Activated naive CD8-positive, alpha-beta T cell treated with anti-CD3 and anti-CD28 coated beads, Interleukin-2, amount 50 U/mL, for 24 hours (primary cell): ENCODE data around the gene SFXN3.
A peak's percentile ranks its signal among the peaks of the same experiment; 100 is the strongest.

ENCODE experiments used
- ATAC-seq: fragments of 150-1000 bp; cut with Tn5 transposase; one replicate; pipeline ENCODE4 v1.10.0; 2021
- DNase-seq: peaks from one replicate; pipeline ENCODE4 v3.0.0; 2021
- H3K27ac Mint-ChIP-seq: one replicate; pipeline ENCODE4 v1.8.0; 2021; ENCODE audit warnings: mild to moderate bottlenecking, mixed read lengths
- H3K27me3 Mint-ChIP-seq: one replicate; pipeline ENCODE4 v1.8.0; 2021; ENCODE audit warnings: mixed read lengths
- H3K36me3 Mint-ChIP-seq: one replicate; pipeline ENCODE4 v1.8.0; 2021; ENCODE audit warnings: low read depth, mixed read lengths
- H3K4me1 Mint-ChIP-seq: one replicate; pipeline ENCODE4 v1.8.0; 2021; ENCODE audit warnings: mixed read lengths
- H3K4me3 Mint-ChIP-seq: one replicate; pipeline ENCODE4 v1.8.0; 2021; ENCODE audit warnings: mild to moderate bottlenecking, moderate library complexity, mixed read lengths
- H3K9me3 Mint-ChIP-seq: one replicate; pipeline ENCODE4 v1.8.0; 2021; ENCODE audit warnings: mixed read lengths

SFXN3 gene

DNA sequence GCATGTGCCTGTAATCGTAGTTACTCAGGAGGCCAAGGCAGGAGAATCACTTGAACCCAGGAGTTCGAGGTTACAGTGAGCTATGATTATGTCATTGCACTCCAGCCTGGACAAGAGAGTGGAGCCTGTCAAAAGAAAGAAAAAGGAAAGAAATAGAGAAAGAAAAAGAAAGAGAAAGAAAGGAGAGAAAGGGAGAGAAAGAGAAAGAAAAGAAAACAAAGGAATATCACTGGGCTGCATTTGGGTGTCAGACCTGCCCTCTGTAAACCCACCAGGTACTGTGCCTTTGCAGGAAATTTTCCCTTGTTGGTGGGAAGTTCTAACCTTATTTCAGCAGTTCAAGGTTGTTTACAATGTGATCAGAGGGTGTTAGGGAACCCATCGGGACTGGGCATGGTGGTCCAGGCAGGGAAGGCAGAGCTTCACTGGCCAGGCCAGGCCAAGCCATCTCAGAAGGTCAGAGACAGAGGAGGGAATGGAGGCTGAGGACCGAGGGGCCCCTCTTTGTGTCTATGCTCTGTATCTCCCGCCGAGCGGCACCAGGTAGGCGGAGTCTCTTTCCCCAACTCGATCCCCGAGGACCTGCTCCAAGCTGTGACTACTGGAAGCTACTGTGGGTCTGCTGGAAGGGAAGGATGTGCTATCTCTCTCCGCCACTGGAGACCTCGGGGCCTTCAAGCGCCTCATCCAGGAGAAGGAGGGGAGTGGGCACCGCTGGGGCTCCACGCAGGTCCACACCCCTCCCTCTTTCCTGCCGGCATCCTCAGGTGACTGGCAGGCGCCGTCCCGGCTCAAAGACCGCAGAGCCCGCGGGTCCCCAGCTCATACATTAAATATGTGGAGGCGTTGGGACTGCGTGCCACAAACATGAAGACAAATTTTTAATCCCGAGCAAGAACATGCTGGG lies 15.6 kb downstream of the SFXN3 start:
- ATAC-seq (no peak), DNase-seq (no peak)
- Mint-ChIP-seq H3K27me3 (peaks cover 50% of the 10 kb centered on the region), H3K9me3 (no peaks in the 10 kb centered on the region), H3K36me3 (no peaks in the 10 kb centered on the region), H3K4me3 (no peak overlapping the region), H3K27ac (no peak overlapping the region), H3K4me1 (peaks cover 29% of the 10 kb centered on the region)

GRCh38 chr10:101047268-101047667 lies 16.2 kb downstream of the SFXN3 start:
- DNase-seq = no peak
- Mint-ChIP-seq H3K27me3 (peaks cover 50% of the 10 kb centered on the region), H3K4me3 (no peak overlapping the region), H3K4me1 (peaks cover 22% of the 10 kb centered on the region), H3K27ac (no peak overlapping the region), H3K36me3 (no peaks in the 10 kb centered on the region), H3K9me3 (no peaks in the 10 kb centered on the region)
- ATAC-seq = no peak

GRCh38 chr10:101047961-101048892 lies 17.2 kb downstream of the SFXN3 start:
- H3K4me3 Mint-ChIP-seq = no peak overlapping the region
- DNase-seq = no peak
- no peaks in the 10 kb centered on the region for H3K36me3 Mint-ChIP-seq
- H3K4me1 Mint-ChIP-seq = peaks cover 13% of the 10 kb centered on the region
- H3K27me3 Mint-ChIP-seq = peaks cover 50% of the 10 kb centered on the region
- H3K9me3 Mint-ChIP-seq = no peaks in the 10 kb centered on the region
- H3K27ac Mint-ChIP-seq = no peak overlapping the region
- ATAC-seq = no peak

DNA sequence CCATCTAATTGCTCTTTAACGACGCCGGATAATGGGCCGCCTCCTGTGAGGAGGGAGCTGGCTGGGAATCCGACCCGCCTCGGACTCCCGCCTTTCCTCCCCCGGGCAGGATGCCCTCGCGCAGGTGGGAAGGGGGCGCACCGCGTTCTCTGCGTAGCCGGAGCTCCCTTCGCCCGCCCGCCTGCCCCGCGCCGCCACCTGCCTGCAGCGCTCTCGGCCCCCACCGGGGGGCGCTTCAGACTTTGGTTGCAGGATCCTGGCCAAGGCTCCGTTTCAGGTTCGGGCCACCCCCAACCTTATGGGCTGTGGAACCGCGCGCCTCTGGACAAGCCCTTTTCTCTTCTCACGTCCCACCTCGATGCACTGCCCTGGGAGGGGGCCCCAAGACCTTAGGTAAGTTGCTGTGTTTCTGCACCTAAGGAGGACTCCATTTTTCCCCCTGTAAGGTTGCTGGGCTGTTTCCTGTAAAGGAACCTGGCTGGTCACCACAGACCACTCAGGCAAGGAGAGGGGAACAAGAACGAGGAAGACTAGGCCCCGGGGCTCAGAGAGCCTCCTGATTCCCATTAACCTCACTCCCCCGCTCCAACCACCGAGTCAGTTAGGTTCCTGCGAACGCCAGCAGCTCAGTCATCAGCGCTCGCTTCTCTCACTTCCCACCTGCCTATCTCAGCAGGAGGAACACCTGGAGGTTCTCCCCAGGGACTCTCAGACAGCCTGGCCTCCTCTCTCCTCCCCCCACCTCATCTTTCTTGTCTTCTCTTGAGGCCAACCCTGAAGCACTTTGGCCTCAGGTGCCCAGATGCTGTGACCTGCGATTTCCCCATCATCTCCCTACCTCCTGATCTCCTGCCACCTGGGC lies 19.4 kb downstream of the SFXN3 start:
- Mint-ChIP-seq H3K4me3 (no peak overlapping the region), H3K9me3 (no peaks in the 10 kb centered on the region), H3K27ac (no peak overlapping the region), H3K27me3 (peaks cover 49% of the 10 kb centered on the region), H3K4me1 (peaks cover 9% of the 10 kb centered on the region), H3K36me3 (no peaks in the 10 kb centered on the region)
- ATAC-seq = peak; percentile 70
- peak; percentile 87 for DNase-seq

- DNase-seq (no peak), ATAC-seq (no peak)
- H3K36me3 Mint-ChIP-seq = no peaks in the 10 kb centered on the region
- H3K27me3 Mint-ChIP-seq = peaks cover 37% of the 10 kb centered on the region
- no peak overlapping the region for H3K4me3 Mint-ChIP-seq
- H3K27ac Mint-ChIP-seq = no peak overlapping the region
- H3K9me3 Mint-ChIP-seq = no peaks in the 10 kb centered on the region
- H3K4me1 Mint-ChIP-seq = peaks cover 9% of the 10 kb centered on the region
These were observed 21.3 kb downstream of the SFXN3 start for GRCh38 chr10:101052285-101052684.

DNA sequence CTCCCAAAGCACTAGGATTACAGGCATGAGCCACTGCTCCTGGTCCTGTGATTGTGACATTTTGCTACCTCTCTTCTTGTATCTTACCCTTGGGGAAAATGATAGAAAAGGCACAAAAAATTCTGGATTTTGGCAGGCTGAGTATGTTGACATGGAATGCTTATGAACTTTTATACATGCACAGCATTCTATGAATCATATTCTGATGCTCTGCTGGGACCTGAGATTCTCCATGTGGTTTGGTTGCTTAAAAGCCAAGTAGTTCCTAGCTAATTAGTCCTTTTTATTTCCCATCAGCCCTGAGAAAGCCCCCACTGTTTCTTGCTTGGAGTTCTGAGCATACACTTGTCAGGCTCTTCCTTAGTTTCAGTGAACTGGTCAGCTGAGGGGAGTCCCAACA lies 22.5 kb downstream of the SFXN3 start:
- H3K36me3 Mint-ChIP-seq = no peaks in the 10 kb centered on the region
- peaks cover 8% of the 10 kb centered on the region for H3K4me1 Mint-ChIP-seq
- DNase-seq (no peak), ATAC-seq (no peak)
- no peak overlapping the region for H3K27ac Mint-ChIP-seq
- H3K9me3 Mint-ChIP-seq = no peaks in the 10 kb centered on the region
- H3K4me3 Mint-ChIP-seq = no peak overlapping the region
- peaks cover 25% of the 10 kb centered on the region for H3K27me3 Mint-ChIP-seq

DNA sequence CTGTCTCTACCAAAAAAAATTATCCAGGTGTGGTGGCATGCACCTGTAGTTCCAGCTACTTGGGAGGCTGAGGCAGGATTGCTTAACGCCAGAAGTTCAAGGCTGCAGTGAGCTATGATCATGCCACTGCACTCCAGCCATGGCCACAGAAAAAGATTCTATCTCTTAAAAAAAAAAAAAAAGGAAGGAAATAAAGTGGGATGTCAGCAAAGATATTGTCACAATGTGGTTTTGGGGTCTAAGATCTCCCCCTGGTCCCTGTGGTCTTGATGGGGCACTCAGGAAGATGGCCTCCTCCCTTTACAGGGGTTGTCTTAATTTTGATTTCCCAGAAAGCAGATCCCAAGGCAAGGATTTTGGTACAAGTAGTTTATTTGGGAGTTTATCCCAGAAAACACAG lies 23.3 kb downstream of the SFXN3 start:
- Mint-ChIP-seq H3K36me3 (no peaks in the 10 kb centered on the region), H3K9me3 (no peaks in the 10 kb centered on the region), H3K4me1 (peaks cover 11% of the 10 kb centered on the region), H3K27ac (no peak overlapping the region), H3K4me3 (no peak overlapping the region), H3K27me3 (peaks cover 17% of the 10 kb centered on the region)
- DNase-seq = no peak
- ATAC-seq = no peak

DNA sequence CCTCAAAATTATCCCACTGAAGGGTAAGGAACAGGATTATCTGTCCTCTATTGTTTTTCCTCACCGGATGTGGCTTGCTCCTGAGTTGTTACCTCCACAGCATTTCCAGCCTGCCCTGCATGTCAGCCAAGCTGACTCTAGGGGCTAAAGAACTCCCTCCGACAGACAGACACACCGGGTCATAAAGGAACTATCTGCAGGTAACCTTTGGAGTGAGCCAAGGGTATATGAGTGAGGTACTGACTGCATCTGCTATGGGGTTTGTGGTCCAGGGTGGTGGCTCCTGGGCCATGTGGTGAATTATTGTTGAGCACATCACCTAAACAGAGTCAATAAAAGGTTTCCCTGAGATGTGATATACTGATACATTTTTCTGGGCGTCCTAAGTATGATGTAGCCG lies 23.8 kb downstream of the SFXN3 start:
- Mint-ChIP-seq H3K4me1 (peaks cover 13% of the 10 kb centered on the region), H3K4me3 (no peak overlapping the region), H3K27me3 (peaks cover 11% of the 10 kb centered on the region), H3K9me3 (no peaks in the 10 kb centered on the region), H3K27ac (no peak overlapping the region), H3K36me3 (no peaks in the 10 kb centered on the region)
- DNase-seq (no peak), ATAC-seq (no peak)

DNA sequence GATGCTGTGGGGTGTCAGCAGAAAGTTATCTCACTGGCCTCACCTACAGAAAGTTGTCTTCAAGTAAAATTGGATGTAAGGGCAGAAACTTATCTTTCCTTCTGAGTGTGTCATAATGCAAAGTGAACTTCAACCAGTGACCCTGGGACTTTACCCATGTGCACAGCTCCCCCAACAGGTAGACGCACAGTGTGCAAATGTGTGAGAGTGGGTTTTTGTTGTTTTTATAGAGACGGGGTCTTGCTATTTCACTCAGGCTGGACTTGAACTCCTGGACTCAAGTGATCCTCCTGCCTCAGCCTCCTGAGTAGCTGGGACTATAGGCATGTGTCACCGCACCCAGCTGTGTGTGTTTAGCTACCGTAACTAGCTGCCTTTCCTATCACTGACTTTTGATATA lies 24.4 kb downstream of the SFXN3 start:
- H3K9me3 Mint-ChIP-seq = no peaks in the 10 kb centered on the region
- H3K27ac Mint-ChIP-seq = no peak overlapping the region
- no peak for ATAC-seq
- H3K4me3 Mint-ChIP-seq = no peak overlapping the region
- no peaks in the 10 kb centered on the region for H3K36me3 Mint-ChIP-seq
- H3K4me1 Mint-ChIP-seq = peaks cover 15% of the 10 kb centered on the region
- no peak for DNase-seq
- H3K27me3 Mint-ChIP-seq = peaks cover 9% of the 10 kb centered on the region

- no peaks in the 10 kb centered on the region for H3K27me3 Mint-ChIP-seq
- no peak for ATAC-seq
These were observed 25.5 kb downstream of the SFXN3 start for GRCh38 chr10:101056365-101057151.

DNA sequence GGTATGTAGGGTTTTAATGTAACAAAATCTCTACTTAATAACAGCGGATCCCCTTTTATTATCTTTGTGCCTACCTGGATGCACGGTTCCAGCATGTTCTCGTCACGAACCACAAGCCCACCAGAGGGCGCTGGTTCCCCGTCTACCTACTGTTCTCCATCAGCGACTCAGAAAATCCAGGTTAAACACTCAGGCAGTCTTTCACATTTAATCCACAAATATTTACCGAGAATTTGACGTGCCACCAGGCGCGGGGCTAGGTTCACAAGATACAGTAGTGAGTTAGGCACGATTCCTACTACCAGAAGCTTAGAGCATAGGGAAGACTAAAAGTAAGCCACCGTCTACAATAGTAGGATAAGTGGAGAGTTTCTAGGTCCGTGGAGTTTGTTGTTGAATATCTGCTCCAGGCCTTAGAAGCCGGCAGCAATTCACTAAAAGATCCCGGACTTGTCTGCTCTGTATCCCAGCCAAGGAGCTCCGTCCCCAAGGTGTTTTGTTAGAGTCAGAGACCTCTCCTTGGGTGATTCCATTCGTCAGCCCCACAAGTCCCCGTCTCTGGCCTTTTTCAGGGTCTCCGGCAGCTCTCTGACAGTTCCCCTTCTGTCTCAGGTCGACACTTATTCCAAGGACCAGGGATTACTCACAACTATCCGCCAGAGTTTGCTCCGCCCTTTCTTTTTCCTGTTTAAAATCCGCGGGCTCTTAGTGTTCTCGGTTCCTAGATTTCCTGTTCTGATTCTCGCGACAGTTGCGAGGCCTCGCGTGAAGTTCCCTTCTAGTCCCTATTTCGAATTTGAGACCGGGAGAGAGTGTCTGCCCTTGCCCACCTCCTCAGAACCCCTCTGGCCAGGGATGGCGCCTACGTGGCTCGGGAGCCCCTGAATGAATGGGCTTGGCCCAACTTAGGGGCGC lies 29.3 kb downstream of the SFXN3 start:
- peak overlapping the region; percentile 84 for H3K4me3 Mint-ChIP-seq
- peaks cover 29% of the 10 kb centered on the region for H3K4me1 Mint-ChIP-seq
- ATAC-seq = peak; percentile 74
- H3K27me3 Mint-ChIP-seq = peaks cover 22% of the 10 kb centered on the region
- no peaks in the 10 kb centered on the region for H3K36me3 Mint-ChIP-seq
- no peaks in the 10 kb centered on the region for H3K9me3 Mint-ChIP-seq
- peak overlapping the region; percentile 98 for H3K27ac Mint-ChIP-seq
- DNase-seq = peak; percentile 95

More at GRCh38 chr10:101056365-101057151, 25.5 kb downstream of the SFXN3 start:
- Mint-ChIP-seq H3K4me1 (peaks cover 18% of the 10 kb centered on the region), H3K36me3 (no peaks in the 10 kb centered on the region), H3K27ac (no peak overlapping the region), H3K4me3 (no peak overlapping the region), H3K9me3 (no peaks in the 10 kb centered on the region)
- no peak for DNase-seq

GRCh38 chr10:101060951-101061623 lies 30.1 kb downstream of the SFXN3 start:
- ATAC-seq (peak; percentile 65), DNase-seq (peak; percentile 95)
- peaks cover 33% of the 10 kb centered on the region for H3K4me1 Mint-ChIP-seq
- H3K27me3 Mint-ChIP-seq = peaks cover 30% of the 10 kb centered on the region
- H3K36me3 Mint-ChIP-seq = no peaks in the 10 kb centered on the region
- H3K27ac Mint-ChIP-seq = peak overlapping the region; percentile 98
- H3K9me3 Mint-ChIP-seq = no peaks in the 10 kb centered on the region
- H3K4me3 Mint-ChIP-seq = peak overlapping the region; percentile 84
